Mesenchymal stem cell (in vitro differentiated cells and primary cell): ENCODE results near the gene GTF2I.

Experiments
- DNase-seq: peaks from one replicate; pipeline ENCODE4 v3.0.0-alpha.2; 2013
- H2AFZ ChIP-seq: one replicate; pipeline ENCODE4 v1.6.1; 2013; ENCODE audit warnings: low read depth, mild to moderate bottlenecking, control low read depth, inconsistent platforms, low read length, moderate library complexity
- H2AK5ac ChIP-seq: 2 replicates; pipeline ENCODE4 v1.6.1; 2013; ENCODE audit warnings: low read length, moderate library complexity, mild to moderate bottlenecking, inconsistent platforms; ENCODE audit not compliant: severe bottlenecking
- H2BK120ac ChIP-seq: one replicate; pipeline ENCODE4 v1.6.1; 2013; ENCODE audit warnings: low read depth, mild to moderate bottlenecking, inconsistent platforms, low read length, moderate library complexity
- H2BK12ac ChIP-seq, 2 experiments: one replicate each; pipeline ENCODE4 v1.6.1; 2013; ENCODE audit warnings: inconsistent platforms in 2 of 2, low read length in 2 of 2, mild to moderate bottlenecking in 2 of 2, moderate library complexity in 2 of 2, control low read depth in 1 of 2
- H2BK15ac ChIP-seq: one replicate; pipeline ENCODE4 v1.6.1; 2013; ENCODE audit warnings: mild to moderate bottlenecking, low read depth, inconsistent platforms; ENCODE audit not compliant: poor library complexity, severe bottlenecking
- H2BK5ac ChIP-seq: 2 replicates; pipeline ENCODE4 v1.6.1; 2013; ENCODE audit warnings: low read depth, mild to moderate bottlenecking, low read length, control low read depth, inconsistent platforms; ENCODE audit not compliant: poor library complexity, severe bottlenecking
- H3K14ac ChIP-seq, 2 experiments: one replicate each; pipeline ENCODE4 v1.6.1; 2013; ENCODE audit warnings: inconsistent platforms in 2 of 2, low read length in 2 of 2, control low read depth in 1 of 2, mild to moderate bottlenecking in 1 of 2, moderate library complexity in 1 of 2
- H3K18ac ChIP-seq, 2 experiments: one replicate each; pipeline ENCODE4 v1.6.1; 2013; ENCODE audit warnings: inconsistent platforms in 2 of 2, low read length in 2 of 2, control low read depth in 1 of 2, low read depth in 1 of 2, mild to moderate bottlenecking in 1 of 2
- H3K23ac ChIP-seq, 2 experiments: one replicate each; pipeline ENCODE4 v1.6.1; 2013; ENCODE audit warnings: inconsistent platforms in 2 of 2, low read length in 2 of 2, mild to moderate bottlenecking in 2 of 2, moderate library complexity in 2 of 2, control low read depth in 1 of 2
- H3K27ac ChIP-seq: 2 replicates; pipeline ENCODE4 v1.5.1; 2013; ENCODE audit warnings: mild to moderate bottlenecking, moderate library complexity, low read length, control low read depth, inconsistent platforms; ENCODE audit not compliant: poor library complexity, severe bottlenecking
- H3K27me3 ChIP-seq, 2 experiments: 2 replicates each; pipeline versions ENCODE4 v1.6.1 to v1.7.0; 2013; ENCODE audit warnings: low read length in 2 of 2, mild to moderate bottlenecking in 2 of 2, moderate library complexity in 2 of 2, control low read depth in 1 of 2, inconsistent platforms in 1 of 2; ENCODE audit not compliant: control insufficient read depth in 1 of 2, insufficient read depth in 1 of 2
- H3K36me3 ChIP-seq, 2 experiments: 2 replicates each; pipeline versions ENCODE4 v1.6.1 to v1.7.0; 2013; ENCODE audit warnings: low read length in 2 of 2, control low read depth in 1 of 2, inconsistent platforms in 1 of 2, low read depth in 1 of 2, mild to moderate bottlenecking in 1 of 2; ENCODE audit not compliant: insufficient read depth in 2 of 2, control insufficient read depth in 1 of 2
- H3K4ac ChIP-seq, 2 experiments: one replicate each; pipeline ENCODE4 v1.6.1; 2013; ENCODE audit warnings: inconsistent platforms in 2 of 2, low read length in 2 of 2, mild to moderate bottlenecking in 2 of 2, moderate library complexity in 2 of 2, control low read depth in 1 of 2, low read depth in 1 of 2
- H3K4me1 ChIP-seq: 2 replicates; pipeline ENCODE4 v1.6.1; 2013; ENCODE audit warnings: low read depth, low read length, control low read depth; ENCODE audit not compliant: control insufficient read depth, insufficient read depth
- H3K4me2 ChIP-seq: 2 replicates; pipeline ENCODE4 v1.6.1; 2013; ENCODE audit warnings: low read length, mild to moderate bottlenecking, inconsistent platforms; ENCODE audit not compliant: poor library complexity, severe bottlenecking
- H3K4me3 ChIP-seq, 2 experiments: 2 replicates each; pipeline versions ENCODE4 v1.5.1 to v1.7.0; 2013; ENCODE audit warnings: low read length in 2 of 2, mild to moderate bottlenecking in 2 of 2, control low read depth in 1 of 2, low read depth in 1 of 2; ENCODE audit not compliant: insufficient read depth in 1 of 2
- H3K79me1 ChIP-seq: replicated peaks from 2 replicates; pipeline ENCODE4 v1.6.1; 2013; ENCODE audit warnings: mild to moderate bottlenecking, control low read depth, low read length, inconsistent platforms; ENCODE audit not compliant: poor library complexity, severe bottlenecking
- H3K9ac ChIP-seq: 2 replicates; pipeline ENCODE4 v1.7.0; 2013; ENCODE audit warnings: mild to moderate bottlenecking, low read length, moderate library complexity
- H3K9me3 ChIP-seq: 2 replicates; pipeline ENCODE4 v1.7.0; 2013; ENCODE audit warnings: mild to moderate bottlenecking, low read length; ENCODE audit not compliant: control insufficient read depth
- H4K8ac ChIP-seq: one replicate; pipeline ENCODE4 v1.6.1; 2013; ENCODE audit warnings: inconsistent platforms, mild to moderate bottlenecking, low read length, moderate library complexity
- H4K91ac ChIP-seq: one replicate; pipeline ENCODE4 v1.6.1; 2013; ENCODE audit warnings: mild to moderate bottlenecking, low read length, inconsistent platforms
- WGBS: methylation state at CpG from one replicate; pipeline ENCODE4 v1.1.7; 2013; ENCODE audit warnings: mixed read lengths; 5-methylcytosine and 5-hydroxymethylcytosine counted together

The GTF2I gene

GRCh38 chr7:74625446-74625845 is 32.1 kb upstream of the GTF2I start:
- H3K9me3 ChIP-seq: no peaks in the 10 kb centered on the region
- no peak overlapping the region for H4K91ac ChIP-seq
- no peak overlapping the region for H3K4me2 ChIP-seq
- no peak overlapping the region for H2BK120ac ChIP-seq
- H3K9ac ChIP-seq: peak overlapping the region; percentile 27
- peaks cover 3% of the 10 kb centered on the region for H3K4me1 ChIP-seq
- H3K4me3 ChIP-seq: no peak overlapping the region
- H4K8ac ChIP-seq: no peak overlapping the region
- no peak overlapping the region for H3K4ac ChIP-seq
- no peak overlapping the region for H2BK5ac ChIP-seq
- H3K36me3 ChIP-seq: no peaks in the 10 kb centered on the region
- no peak overlapping the region for H2BK15ac ChIP-seq
- no peak overlapping the region for H3K18ac ChIP-seq
- peak; percentile 60 for DNase-seq
- no peaks in the 10 kb centered on the region for H3K79me1 ChIP-seq
- H3K14ac ChIP-seq: no peak overlapping the region
- H3K27ac ChIP-seq: no peak overlapping the region
- no peak overlapping the region for H3K23ac ChIP-seq
- H3K27me3 ChIP-seq: no peaks in the 10 kb centered on the region
- H2BK12ac ChIP-seq: no peak overlapping the region
- H2AK5ac ChIP-seq: no peak overlapping the region
- no peak overlapping the region for H2AFZ ChIP-seq
- WGBS: 79% methylated on average over 3 of the region's 3 CpGs

- no peak overlapping the region for H3K23ac ChIP-seq
- peaks cover 3% of the 10 kb centered on the region for H3K4me1 ChIP-seq
- peak overlapping the region; percentile 51 for H3K9ac ChIP-seq
- H2BK15ac ChIP-seq: no peak overlapping the region
- H2BK12ac ChIP-seq: no peak overlapping the region
- no peak overlapping the region for H3K4ac ChIP-seq
- no peak overlapping the region for H2BK5ac ChIP-seq
- no peaks in the 10 kb centered on the region for H3K27me3 ChIP-seq
- peak overlapping the region; percentile 28 for H4K8ac ChIP-seq
- H4K91ac ChIP-seq: no peak overlapping the region
- H3K4me2 ChIP-seq: no peak overlapping the region
- H3K9me3 ChIP-seq: no peaks in the 10 kb centered on the region
- no peak overlapping the region for H3K27ac ChIP-seq
- peak overlapping the region in 1 of 2 experiments; percentile 57 for H3K4me3 ChIP-seq
- no peak overlapping the region for H2AFZ ChIP-seq
- H3K36me3 ChIP-seq: no peaks in the 10 kb centered on the region
- H2AK5ac ChIP-seq: peak overlapping the region; percentile 4
- WGBS: 73% methylated on average over 10 of the region's 12 CpGs
- DNase-seq: no peak
- no peak overlapping the region for H3K18ac ChIP-seq
- no peak overlapping the region for H2BK120ac ChIP-seq
- no peak overlapping the region for H3K14ac ChIP-seq
- no peaks in the 10 kb centered on the region for H3K79me1 ChIP-seq
These were observed 29.7 kb upstream of the GTF2I start for GRCh38 chr7:74627661-74628411.

GRCh38 chr7:74632505-74632904 is 25.0 kb upstream of the GTF2I start:
- Histone ChIP-seq H3K4me3 (no peak overlapping the region), H3K14ac (no peak overlapping the region), H3K36me3 (no peaks in the 10 kb centered on the region), H3K9ac (no peak overlapping the region), H3K23ac (no peak overlapping the region), H2BK120ac (no peak overlapping the region), H2BK5ac (no peak overlapping the region), H4K91ac (no peak overlapping the region), H3K9me3 (no peaks in the 10 kb centered on the region), H3K27ac (no peak overlapping the region), H2BK12ac (no peak overlapping the region), H2AK5ac (no peak overlapping the region), H3K18ac (no peak overlapping the region), H3K27me3 (no peaks in the 10 kb centered on the region), H3K4me1 (peaks cover 8% of the 10 kb centered on the region), H3K4ac (no peak overlapping the region), H3K4me2 (no peak overlapping the region), H3K79me1 (no peaks in the 10 kb centered on the region), H2AFZ (no peak overlapping the region), H4K8ac (no peak overlapping the region), H2BK15ac (no peak overlapping the region)
- WGBS: 87% methylated on average over 8 of the region's 8 CpGs
- no peak for DNase-seq

DNA sequence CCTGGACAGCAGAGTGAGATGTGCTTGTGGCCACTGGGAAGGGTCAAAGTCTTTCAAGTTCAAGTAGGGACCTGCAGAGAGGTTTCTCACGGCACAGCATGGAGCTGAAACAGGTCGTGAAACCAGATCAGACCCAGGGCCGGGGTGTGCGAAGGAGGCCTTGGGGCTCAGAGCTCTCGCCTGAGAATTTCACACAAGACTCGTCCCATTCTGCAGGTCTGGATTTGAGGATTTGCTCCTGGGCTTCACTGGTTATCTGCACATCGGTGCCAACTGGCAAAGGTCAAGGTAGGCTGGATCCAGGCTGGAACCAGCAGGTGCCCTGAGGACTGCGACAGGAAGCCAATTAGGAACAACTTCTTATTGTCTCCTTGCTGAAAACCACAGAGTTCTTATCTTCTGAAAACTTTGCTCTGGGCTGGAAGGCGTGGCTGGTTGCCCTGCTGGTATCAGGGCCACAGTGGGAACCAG is 24.0 kb upstream of the GTF2I start:
- H3K18ac ChIP-seq: no peak overlapping the region
- no peak overlapping the region for H2BK5ac ChIP-seq
- WGBS: 79% methylated on average over 9 of the region's 9 CpGs
- H3K14ac ChIP-seq: no peak overlapping the region
- no peak overlapping the region for H3K4me3 ChIP-seq
- H2AK5ac ChIP-seq: no peak overlapping the region
- no peak overlapping the region for H2AFZ ChIP-seq
- H3K4ac ChIP-seq: no peak overlapping the region
- no peak overlapping the region for H3K27ac ChIP-seq
- no peak overlapping the region for H3K4me2 ChIP-seq
- no peaks in the 10 kb centered on the region for H3K36me3 ChIP-seq
- H4K8ac ChIP-seq: no peak overlapping the region
- H2BK120ac ChIP-seq: no peak overlapping the region
- H3K4me1 ChIP-seq: peaks cover 6% of the 10 kb centered on the region
- H2BK15ac ChIP-seq: no peak overlapping the region
- no peaks in the 10 kb centered on the region for H3K79me1 ChIP-seq
- no peak overlapping the region for H3K23ac ChIP-seq
- H3K9me3 ChIP-seq: no peaks in the 10 kb centered on the region
- H3K27me3 ChIP-seq: no peaks in the 10 kb centered on the region
- no peak for DNase-seq
- H2BK12ac ChIP-seq: no peak overlapping the region
- no peak overlapping the region for H3K9ac ChIP-seq
- no peak overlapping the region for H4K91ac ChIP-seq
